CD4-positive, alpha-beta T cell (primary cell): Measurements from ENCODE around the gene ANKS1B. TPM values are rescaled to one million over a fixed set of nuclear protein-coding genes. Genes with fewer than 3 reads are reported as not detected.

Experiments
- ATAC-seq: fragments of 200-7000 bp; cut with Tn5 transposase; one replicate; pipeline ENCODE4 v1.10.0; 2022; ENCODE audit warnings: mild to moderate bottlenecking; ENCODE audit not compliant: poor library complexity
- CTCF ChIA-PET: fragments of 350-600 bp; sonication (Branson Sonifier 250); formaldehyde crosslinking; loops from one replicate; lab custom pipeline; 2021; ENCODE audit warnings: antibody characterized with exemption, inconsistent platforms; lab: Charles Lee
- POLR2A ChIA-PET: fragments of 350-600 bp; sonication (Branson Sonifier 250); formaldehyde crosslinking; loops from one replicate; lab custom pipeline; 2021; ENCODE audit warnings: antibody characterized with exemption, inconsistent platforms; lab: Charles Lee
- DNase-seq, 14 experiments: peaks; one replicate each; pipeline ENCODE4 v3.0.0-alpha.2; 2013 to 2020; ENCODE audit warnings: mixed read lengths in 2 of 14
- H3K27ac ChIP-seq, 2 donors: one replicate each; pipeline versions ENCODE4 v1.5.1 to v1.7.0; 2013; ENCODE audit warnings: low read length in 2 of 2, low read depth in 1 of 2, mild to moderate bottlenecking in 1 of 2
- H3K27me3 ChIP-seq, 2 experiments: 1 replicate in 1 of 2; 2 replicates in 1 of 2; pipeline versions ENCODE4 v1.6.1 to v1.7.0; 2013; ENCODE audit warnings: low read length in 2 of 2, control low read depth in 1 of 2, mild to moderate bottlenecking in 1 of 2, moderate library complexity in 1 of 2; ENCODE audit not compliant: insufficient read depth in 2 of 2, control insufficient read depth in 1 of 2
- H3K36me3 ChIP-seq: one replicate; pipeline ENCODE4 v1.6.1; 2013; ENCODE audit warnings: low read length, control low read depth; ENCODE audit not compliant: insufficient read depth
- H3K4me1 ChIP-seq: one replicate; pipeline ENCODE4 v1.6.1; 2013; ENCODE audit warnings: low read length, control low read depth; ENCODE audit not compliant: insufficient read depth
- H3K4me3 ChIP-seq: one replicate; pipeline ENCODE4 v1.5.1; 2013; ENCODE audit warnings: mild to moderate bottlenecking, low read length, moderate library complexity
- H3K9me3 ChIP-seq, 2 experiments: 1 replicate in 1 of 2; 2 replicates in 1 of 2; pipeline versions ENCODE4 v1.6.1 to v1.7.0; 2013; ENCODE audit warnings: low read length in 2 of 2, mild to moderate bottlenecking in 2 of 2, control low read depth in 1 of 2, moderate library complexity in 1 of 2; ENCODE audit not compliant: control insufficient read depth in 1 of 2, insufficient read depth in 1 of 2
- H3K27ac Mint-ChIP-seq: one replicate; pipeline ENCODE4 v1.8.0; 2020; ENCODE audit warnings: mixed read lengths
- H3K27me3 Mint-ChIP-seq: one replicate; pipeline ENCODE4 v1.8.0; 2021; ENCODE audit warnings: mixed read lengths
- H3K36me3 Mint-ChIP-seq: one replicate; pipeline ENCODE4 v1.8.0; 2021; ENCODE audit warnings: low read depth, mixed read lengths
- H3K4me1 Mint-ChIP-seq: one replicate; pipeline ENCODE4 v1.8.0; 2021; ENCODE audit warnings: low read depth, mixed read lengths
- H3K4me3 Mint-ChIP-seq: one replicate; pipeline ENCODE4 v1.8.0; 2020; ENCODE audit warnings: mild to moderate bottlenecking, mixed read lengths
- H3K9me3 Mint-ChIP-seq: one replicate; pipeline ENCODE4 v1.8.0; 2020; ENCODE audit warnings: mixed read lengths
- CTCF ChIP-seq: fragments of 200-600 bp; IDR thresholded peaks from one replicate; pipeline ENCODE4 v1.8.0; 2022; ENCODE audit warnings: antibody characterized with exemption, mild to moderate bottlenecking
- intact Hi-C, 2 experiments: fragments of 100-400 bp; cut with DNase I in 1 of 2; cut with micrococcal nuclease in 1 of 2; formaldehyde crosslinking; loops; one replicate each; pipeline versions ENCODE4 v1.15.1 to v1.9.0; 2023 to 2025; cut with DNase I, micrococcal nuclease
- total RNA-seq, 174 experiments: library from RNA in 2 of 174; stranded (reverse) in 2 of 174; gene quantifications; one replicate each; pipeline ENCODE4 v1.2.3 and lab custom pipeline; 2021 to 2026

Gene ANKS1B
- total RNA-seq, 2 experiments from 2014 or later: 0.16 to 1.1 TPM

GRCh38 chr12:99495799-99496198 is 488.9 kb downstream of the ANKS1B start:
- Mint-ChIP-seq H3K4me1 (no peaks in the 10 kb centered on the region), H3K9me3 (peaks cover 20% of the 10 kb centered on the region), H3K27ac (no peak overlapping the region), H3K27me3 (no peaks in the 10 kb centered on the region), H3K36me3 (no peaks in the 10 kb centered on the region), H3K4me3 (no peak overlapping the region)
- DNase-seq (no peak), ATAC-seq (no peak)
- ChIA-PET POLR2A (no interaction called here), CTCF (no interaction called here)
- no peak overlapping the region for H3K27ac ChIP-seq
- H3K4me1 ChIP-seq: no peaks in the 10 kb centered on the region
- no peaks in the 10 kb centered on the region for H3K36me3 ChIP-seq
- H3K9me3 ChIP-seq: peaks cover 0 to 4% of the 10 kb centered on the region in 2 experiments
- intact Hi-C loops: no loop called here
- H3K27me3 ChIP-seq: no peaks in the 10 kb centered on the region
- H3K4me3 ChIP-seq: no peak overlapping the region
- TF ChIP-seq CTCF: no peak

DNA sequence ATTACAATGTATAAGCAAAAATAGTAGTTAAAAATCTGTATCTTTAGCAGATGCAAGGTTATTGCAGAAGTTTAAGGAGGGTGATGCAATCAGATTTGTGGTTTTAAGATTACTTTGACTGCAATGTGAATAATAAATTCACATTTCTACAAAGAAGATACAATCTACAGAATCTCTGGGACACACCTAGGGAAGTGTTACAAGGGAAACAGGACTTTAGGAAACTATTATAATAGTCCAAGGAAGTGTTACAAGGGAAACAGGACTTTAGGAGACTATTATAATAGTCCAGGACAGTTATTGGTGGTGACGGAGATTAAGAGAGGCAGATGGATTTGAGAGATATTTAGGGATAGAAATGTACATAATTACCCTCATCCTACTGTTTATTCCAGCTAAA is 491.5 kb downstream of the ANKS1B start:
- intact Hi-C loops: no loop called here
- H3K36me3 Mint-ChIP-seq: no peaks in the 10 kb centered on the region
- CTCF ChIA-PET: no interaction called here

GRCh38 chr12:99486277-99486676 is 498.5 kb downstream of the ANKS1B start:
- Histone ChIP-seq H3K36me3 (no peaks in the 10 kb centered on the region), H3K4me3 (no peak overlapping the region), H3K4me1 (no peaks in the 10 kb centered on the region), H3K27ac (no peak overlapping the region), H3K27me3 (no peaks in the 10 kb centered on the region), H3K9me3 (peaks cover 0 to 5% of the 10 kb centered on the region in 2 experiments)
- H3K27me3 Mint-ChIP-seq: no peaks in the 10 kb centered on the region
- POLR2A ChIA-PET: no interaction called here
- intact Hi-C loops: no loop called here
- H3K27ac Mint-ChIP-seq: no peak overlapping the region
- H3K9me3 Mint-ChIP-seq: peaks cover 10% of the 10 kb centered on the region
- no peak for TF ChIP-seq CTCF
- H3K4me3 Mint-ChIP-seq: no peak overlapping the region
- no peak for ATAC-seq
- no peaks in the 10 kb centered on the region for H3K4me1 Mint-ChIP-seq
- no peak for DNase-seq
- H3K36me3 Mint-ChIP-seq: no peaks in the 10 kb centered on the region
- CTCF ChIA-PET: no interaction called here

More for the DNA sequence above, 491.5 kb downstream of the ANKS1B start:
- H3K27me3 ChIP-seq: no peaks in the 10 kb centered on the region
- DNase-seq (no peak), ATAC-seq (no peak)
- Mint-ChIP-seq H3K4me3 (no peak overlapping the region), H3K4me1 (no peaks in the 10 kb centered on the region), H3K9me3 (peaks cover 17% of the 10 kb centered on the region), H3K27ac (no peak overlapping the region), H3K27me3 (no peaks in the 10 kb centered on the region)
- no peak overlapping the region for H3K27ac ChIP-seq
- no peaks in the 10 kb centered on the region for H3K36me3 ChIP-seq
- peaks cover 0 to 5% of the 10 kb centered on the region in 2 experiments for H3K9me3 ChIP-seq
- POLR2A ChIA-PET: no interaction called here
- no peak for TF ChIP-seq CTCF
- no peaks in the 10 kb centered on the region for H3K4me1 ChIP-seq
- no peak overlapping the region for H3K4me3 ChIP-seq
